ENCODE data around the gene SLC22A31. TPM values are rescaled to one million over a fixed set of nuclear protein-coding genes. Genes with fewer than 3 reads are reported as not detected.

SLC22A31 gene
- total RNA-seq, 4 donors from 2014 or later: not detected

DNA sequence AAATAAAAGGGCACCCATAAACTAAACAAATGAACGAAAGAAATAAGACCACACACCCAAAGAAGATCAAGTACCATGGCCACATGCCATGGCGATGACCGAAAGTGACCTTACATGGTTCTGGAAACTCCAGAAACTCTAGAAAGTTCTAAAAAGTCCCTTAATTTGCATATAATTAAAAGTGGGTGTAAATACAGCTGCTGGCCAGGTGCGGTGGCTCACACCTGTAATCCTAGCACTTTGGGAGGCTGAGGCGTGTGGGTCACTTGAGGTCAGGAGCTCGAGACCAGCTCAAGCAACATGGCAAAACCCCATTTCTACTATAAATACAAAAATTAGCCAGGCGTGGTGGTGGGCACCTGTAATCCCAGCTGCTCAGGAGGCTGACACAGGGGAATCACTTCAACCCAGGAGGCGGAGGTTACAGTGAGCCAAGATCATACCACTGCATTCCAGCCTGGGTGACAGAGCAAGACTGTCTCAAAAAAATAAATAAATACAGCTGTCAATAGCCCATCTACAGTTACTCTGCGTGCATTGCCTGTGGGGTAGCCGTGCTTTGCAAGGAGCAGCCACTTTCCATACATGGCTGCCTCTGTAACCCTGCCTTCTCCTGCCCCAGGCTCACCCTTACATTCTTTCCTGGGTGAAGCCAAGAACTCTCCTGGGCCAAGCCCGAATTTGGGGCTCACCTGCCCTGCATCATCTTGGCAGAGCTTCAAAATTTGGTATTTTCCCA is 10.0 kb upstream of the SLC22A31 start:
- TF ChIP-seq, protein P1, sequence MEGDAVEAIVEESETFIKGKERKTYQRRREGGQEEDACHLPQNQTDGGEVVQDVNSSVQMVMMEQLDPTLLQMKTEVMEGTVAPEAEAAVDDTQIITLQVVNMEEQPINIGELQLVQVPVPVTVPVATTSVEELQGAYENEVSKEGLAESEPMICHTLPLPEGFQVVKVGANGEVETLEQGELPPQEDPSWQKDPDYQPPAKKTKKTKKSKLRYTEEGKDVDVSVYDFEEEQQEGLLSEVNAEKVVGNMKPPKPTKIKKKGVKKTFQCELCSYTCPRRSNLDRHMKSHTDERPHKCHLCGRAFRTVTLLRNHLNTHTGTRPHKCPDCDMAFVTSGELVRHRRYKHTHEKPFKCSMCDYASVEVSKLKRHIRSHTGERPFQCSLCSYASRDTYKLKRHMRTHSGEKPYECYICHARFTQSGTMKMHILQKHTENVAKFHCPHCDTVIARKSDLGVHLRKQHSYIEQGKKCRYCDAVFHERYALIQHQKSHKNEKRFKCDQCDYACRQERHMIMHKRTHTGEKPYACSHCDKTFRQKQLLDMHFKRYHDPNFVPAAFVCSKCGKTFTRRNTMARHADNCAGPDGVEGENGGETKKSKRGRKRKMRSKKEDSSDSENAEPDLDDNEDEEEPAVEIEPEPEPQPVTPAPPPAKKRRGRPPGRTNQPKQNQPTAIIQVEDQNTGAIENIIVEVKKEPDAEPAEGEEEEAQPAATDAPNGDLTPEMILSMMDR (IDR thresholded peaks at IDR 0.05; ENCODE audit: low read depth): no peak

DNA sequence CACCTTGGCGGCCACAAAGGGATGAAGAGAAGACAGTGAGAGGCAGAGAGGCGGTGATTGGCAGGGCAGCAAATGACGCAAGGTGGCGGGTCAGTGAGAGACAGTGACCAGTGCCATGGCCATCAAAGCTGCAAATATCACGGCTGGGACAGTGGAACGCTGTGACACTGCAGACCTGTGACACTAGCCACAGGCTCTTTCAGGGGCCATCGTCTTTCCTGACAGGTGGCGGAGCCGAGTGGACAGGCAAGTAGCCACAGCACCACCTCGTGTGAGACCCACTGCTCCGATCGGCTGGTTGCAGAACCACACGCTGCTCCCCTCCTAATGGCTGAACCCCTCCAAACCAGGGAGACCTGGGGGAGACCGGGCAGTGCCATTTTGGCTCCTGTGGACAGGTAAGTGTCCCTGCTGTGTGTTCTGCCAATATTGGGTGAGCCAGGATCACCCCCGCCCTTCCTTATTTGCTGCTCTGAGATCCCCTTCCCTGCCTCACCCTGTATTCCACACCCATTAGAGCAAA is 9.2 kb upstream of the SLC22A31 start:
- TF ChIP-seq, protein P1 (IDR thresholded peaks at IDR 0.05; ENCODE audit: low read depth): no peak

DNA sequence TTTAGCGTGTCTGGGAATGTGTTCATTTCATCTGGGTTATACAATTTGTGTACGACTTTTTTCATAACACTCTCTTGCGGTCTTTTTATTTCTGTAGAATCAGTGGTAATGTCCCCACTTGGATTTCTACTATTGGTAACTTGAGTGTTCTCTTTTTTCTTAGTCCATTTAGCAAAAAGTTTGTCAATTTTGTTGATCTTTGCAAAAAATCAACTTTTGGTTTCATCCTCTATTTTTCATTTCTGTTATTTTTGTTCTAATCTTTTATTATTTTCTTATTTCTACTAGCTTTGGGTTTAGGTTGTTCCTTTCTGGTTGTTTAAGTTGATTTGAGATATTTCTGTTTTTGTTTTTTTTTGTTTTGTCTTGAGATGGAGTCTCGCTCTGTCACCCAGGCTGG is 7.7 kb upstream of the SLC22A31 start:
- TF ChIP-seq, protein P1 (IDR thresholded peaks at IDR 0.05; ENCODE audit: low read depth): no peak

DNA sequence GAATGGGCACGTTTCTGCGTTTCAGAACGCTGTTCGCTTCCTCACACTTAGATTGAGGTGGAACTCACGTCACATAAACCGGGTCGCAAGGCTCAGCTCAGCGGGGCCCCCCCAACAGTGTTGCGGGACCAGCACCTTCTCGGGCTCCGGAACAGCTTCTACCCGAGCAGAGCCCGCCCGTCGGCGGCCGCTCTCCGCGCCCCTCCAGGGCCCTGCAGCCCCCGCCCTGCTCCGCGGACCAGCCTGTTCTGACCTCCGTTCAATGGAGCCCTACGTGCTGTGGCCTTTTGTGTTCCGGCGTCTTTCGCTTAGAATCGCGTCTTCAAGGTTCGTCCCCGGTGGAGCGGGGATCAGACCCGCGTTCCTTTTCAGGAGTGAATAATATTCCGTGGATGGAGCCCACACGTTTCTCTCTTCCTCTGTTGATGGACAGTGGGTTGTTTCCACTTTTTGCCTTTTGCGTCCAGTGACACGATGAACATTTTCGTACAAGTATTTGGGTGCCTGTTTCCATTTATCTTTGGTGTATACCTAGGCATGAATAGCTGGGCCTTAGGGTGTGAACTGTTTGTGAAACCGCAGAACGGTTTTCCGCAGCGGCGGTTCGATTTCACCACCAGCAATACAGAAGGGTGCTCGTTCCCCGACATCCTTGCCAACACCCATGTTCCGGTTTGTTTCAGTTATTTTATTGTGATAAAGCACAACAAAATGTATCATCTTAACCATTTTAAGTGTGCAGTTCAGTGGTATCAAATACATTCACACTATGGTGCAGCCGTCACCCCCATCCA is 2.3 kb upstream of the SLC22A31 start:
- TF ChIP-seq, protein P1 (IDR thresholded peaks at IDR 0.05; ENCODE audit: low read depth): no peak

DNA sequence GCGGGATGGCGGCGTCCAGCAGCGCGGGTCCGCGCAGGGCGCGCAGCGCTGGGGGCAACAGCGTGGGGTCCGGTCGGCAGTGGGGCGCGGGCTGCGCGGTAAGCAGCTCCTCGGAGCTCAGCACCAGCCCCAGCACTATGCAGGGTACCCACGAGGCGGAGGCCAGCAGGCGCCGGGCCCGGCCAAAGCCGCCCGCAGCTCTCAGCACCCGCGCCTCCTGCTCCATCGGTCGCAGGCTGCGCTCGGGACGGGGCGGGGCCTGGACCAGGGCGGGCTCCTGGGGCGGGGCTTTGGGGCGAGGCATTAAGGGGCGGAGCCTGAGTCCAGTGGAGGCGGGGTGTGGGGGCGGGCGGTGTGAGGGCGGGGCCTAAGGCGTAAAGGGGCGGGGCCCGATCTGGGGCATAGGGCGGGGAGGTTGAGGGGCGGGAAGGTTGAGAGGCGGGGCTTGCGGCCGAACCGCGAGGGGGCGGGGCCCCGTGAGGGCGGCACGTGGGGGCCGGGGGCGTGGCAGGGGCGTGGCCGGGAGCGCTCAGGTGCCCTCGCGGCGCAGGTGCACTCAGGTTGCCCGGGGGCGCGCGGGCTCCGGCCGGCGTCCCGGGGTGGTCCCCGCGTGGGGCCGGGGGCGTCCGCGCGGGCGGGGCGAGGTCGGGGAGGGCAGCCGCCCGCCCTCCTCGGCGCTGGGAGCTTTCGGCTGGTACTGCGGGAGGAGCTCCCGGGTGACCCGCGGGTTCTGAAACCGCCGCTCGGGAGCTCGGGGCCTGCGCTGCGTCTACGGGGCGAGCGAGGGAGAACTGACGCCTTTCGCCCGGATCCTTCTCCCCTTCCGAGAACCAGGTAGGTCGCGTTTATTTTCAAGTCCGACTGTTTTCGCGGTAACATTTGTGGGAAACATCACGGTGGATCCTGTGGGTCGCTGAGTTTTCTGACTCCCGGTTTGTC is 1.4 kb upstream of the SLC22A31 start:
- TF ChIP-seq, protein P1 (IDR thresholded peaks at IDR 0.05; ENCODE audit: low read depth): no peak

DNA sequence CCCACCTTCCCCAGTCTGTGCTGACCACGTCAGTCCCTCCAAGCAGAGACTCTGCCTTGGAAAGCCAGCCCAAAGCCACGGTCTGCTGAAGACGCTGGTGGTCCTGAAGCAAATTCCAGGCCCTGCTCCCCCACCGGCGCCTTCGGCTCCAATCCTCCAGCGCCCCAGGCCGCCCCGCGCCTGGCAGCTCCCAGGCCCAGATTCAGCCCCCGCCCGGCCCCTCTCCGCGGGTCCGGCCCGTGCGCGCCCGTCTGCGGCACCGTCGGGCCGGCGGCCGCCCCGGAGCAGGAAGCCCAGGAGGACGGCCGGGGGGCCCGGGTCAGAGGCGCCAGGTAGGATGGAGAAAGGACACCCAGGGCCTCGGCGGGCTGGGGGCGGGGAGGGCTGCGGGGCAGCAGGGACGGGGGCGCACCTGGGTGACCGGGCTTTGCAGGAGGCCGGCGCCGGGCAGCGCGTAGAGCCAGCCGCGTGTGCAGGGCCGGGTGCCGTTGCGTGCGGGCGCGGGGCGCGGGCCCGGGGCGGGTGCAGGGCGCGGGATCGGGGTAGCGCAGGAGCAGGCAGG is 594 bp upstream of the SLC22A31 start:
- TF ChIP-seq, protein P1 (IDR thresholded peaks at IDR 0.05; ENCODE audit: low read depth): no peak

All from subcutaneous adipose tissue (tissue), 4 donors.